K562 (cell line): ENCODE data around the gene LOXL3. TPM values are rescaled to one million over a fixed set of nuclear protein-coding genes. Genes with fewer than 3 reads are reported as not detected.

Experiments
- DPF2 ChIP-seq: fragments of 450-650 bp; IDR thresholded peaks from 2 replicates; pipeline ENCODE4 v1.6.1; 2016
- HIVEP1 ChIP-seq: fragments of 250-450 bp; sonication (Bioruptor Pico); IDR thresholded peaks from 2 replicates; pipeline ENCODE4 v1.4.0; 2020; ENCODE audit warnings: mild to moderate bottlenecking
- RUNX1 ChIP-seq: sonication (generic); IDR thresholded peaks from 2 replicates; pipeline ENCODE4 v1.6.1; 2016; ENCODE audit warnings: antibody characterized with exemption, low read depth
- THRAP3 ChIP-seq: fragments of 450-650 bp; IDR thresholded peaks from 2 replicates; pipeline ENCODE4 v1.6.1; 2016; ENCODE audit warnings: mild to moderate bottlenecking, inconsistent platforms, borderline replicate concordance
- polyA plus RNA-seq, 8 experiments: library from polyadenylated mRNA; depleted of rRNA in 4 of 8; stranded (reverse) in 5 of 8; unstranded in 3 of 8; fragments of >200 nt; fragmentation: Nextera tagmentation in 2 of 8; fragmentation: Illumina TruSeq in 1 of 8; extraction: Ambion mirVana in 2 of 8; extraction: Trizol in 1 of 8; gene quantifications; 2 replicates each; pipeline versions ENCODE4 v1.2.1 to v1.2.3, GENCODE V29; 2011 to 2014; ENCODE audit warnings: inconsistent platforms in 1 of 8, missing spikeins in 1 of 8
- total RNA-seq, 7 experiments: library from RNA; depleted of rRNA in 6 of 7; stranded (reverse); fragments of >200 nt in 6 of 7; fragmentation: Illumina TruSeq in 2 of 7; extraction: Trizol in 2 of 7; gene quantifications; 2 replicates each; pipeline versions ENCODE4 v1.2.1 to v1.2.3, GENCODE V29; 2011 to 2021; ENCODE audit warnings: low replicate concordance in 1 of 7
- TF ChIP-seq, protein P1 (sequence below): fragments of 450-650 bp; IDR thresholded peaks from 2 replicates; pipeline ENCODE4 v1.6.1; 2016; ENCODE audit warnings: mild to moderate bottlenecking, moderate library complexity
- TF ChIP-seq, protein P2 (sequence below), 2 experiments: IDR thresholded peaks; 2 replicates each; pipeline ENCODE4 v1.6.1; 2011; ENCODE audit warnings: borderline replicate concordance in 1 of 2, control low read depth in 1 of 2, low read depth in 1 of 2, low read length in 1 of 2, mild to moderate bottlenecking in 1 of 2, mixed read lengths in 1 of 2, moderate library complexity in 1 of 2; ENCODE audit not compliant: insufficient read depth in 1 of 2, insufficient read length in 1 of 2, poor library complexity in 1 of 2, severe bottlenecking in 1 of 2; ENCODE audit errors: extremely low read depth in 1 of 2
- TF ChIP-seq, protein P3 (sequence below): sonication (generic); formaldehyde crosslinking; IDR thresholded peaks from 2 replicates; pipeline ENCODE4 v1.8.0; 2023; ENCODE audit warnings: mild to moderate bottlenecking, missing genetic modification reagents

The LOXL3 gene
- total and polyA plus RNA-seq, 9 of the 15 experiments (the other 6 are each of a cell fraction or from before 2014, with no cell fraction given): 0.22 to 0.99 (median 0.31) TPM

DNA sequence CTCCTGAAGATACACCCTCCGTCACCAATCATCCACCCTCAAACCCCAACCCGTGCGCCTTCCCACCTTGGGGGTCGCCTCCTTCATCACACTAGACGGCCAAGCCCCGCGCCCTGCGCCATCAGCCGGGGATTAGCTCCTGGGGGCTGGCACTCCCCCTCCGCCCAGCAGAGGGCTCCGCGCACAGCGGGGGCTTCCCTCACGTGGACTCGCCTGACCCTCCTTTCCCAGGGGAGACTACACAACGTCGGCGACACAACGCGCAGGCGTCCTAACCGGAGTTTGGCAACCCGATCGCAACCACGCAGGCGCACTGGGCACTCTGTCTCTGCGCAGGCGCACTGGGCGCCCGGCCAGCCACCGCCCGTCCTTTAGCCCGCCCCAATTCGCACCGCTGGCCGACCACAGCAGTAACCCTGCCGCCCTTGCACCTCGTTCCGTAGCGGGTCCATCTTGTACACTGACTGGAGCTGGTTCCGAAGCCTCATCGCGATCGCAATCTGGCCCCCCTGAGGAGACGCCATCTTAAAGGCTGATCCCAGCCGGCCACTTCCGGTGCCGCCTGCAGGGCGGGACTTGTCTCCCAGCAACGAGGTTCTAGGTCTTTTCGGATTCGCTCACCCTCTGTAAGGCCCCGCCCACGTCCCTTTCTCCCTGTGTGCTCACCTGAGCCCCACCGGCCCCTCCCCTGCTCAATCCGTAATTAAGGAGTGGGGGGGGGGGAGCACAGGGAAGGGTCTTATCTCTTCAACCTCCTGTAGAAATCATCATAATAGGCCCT, 46.4 kb downstream of the LOXL3 start, which contains the start of gene PCGF1 (continued):
- TF ChIP-seq, protein P1, sequence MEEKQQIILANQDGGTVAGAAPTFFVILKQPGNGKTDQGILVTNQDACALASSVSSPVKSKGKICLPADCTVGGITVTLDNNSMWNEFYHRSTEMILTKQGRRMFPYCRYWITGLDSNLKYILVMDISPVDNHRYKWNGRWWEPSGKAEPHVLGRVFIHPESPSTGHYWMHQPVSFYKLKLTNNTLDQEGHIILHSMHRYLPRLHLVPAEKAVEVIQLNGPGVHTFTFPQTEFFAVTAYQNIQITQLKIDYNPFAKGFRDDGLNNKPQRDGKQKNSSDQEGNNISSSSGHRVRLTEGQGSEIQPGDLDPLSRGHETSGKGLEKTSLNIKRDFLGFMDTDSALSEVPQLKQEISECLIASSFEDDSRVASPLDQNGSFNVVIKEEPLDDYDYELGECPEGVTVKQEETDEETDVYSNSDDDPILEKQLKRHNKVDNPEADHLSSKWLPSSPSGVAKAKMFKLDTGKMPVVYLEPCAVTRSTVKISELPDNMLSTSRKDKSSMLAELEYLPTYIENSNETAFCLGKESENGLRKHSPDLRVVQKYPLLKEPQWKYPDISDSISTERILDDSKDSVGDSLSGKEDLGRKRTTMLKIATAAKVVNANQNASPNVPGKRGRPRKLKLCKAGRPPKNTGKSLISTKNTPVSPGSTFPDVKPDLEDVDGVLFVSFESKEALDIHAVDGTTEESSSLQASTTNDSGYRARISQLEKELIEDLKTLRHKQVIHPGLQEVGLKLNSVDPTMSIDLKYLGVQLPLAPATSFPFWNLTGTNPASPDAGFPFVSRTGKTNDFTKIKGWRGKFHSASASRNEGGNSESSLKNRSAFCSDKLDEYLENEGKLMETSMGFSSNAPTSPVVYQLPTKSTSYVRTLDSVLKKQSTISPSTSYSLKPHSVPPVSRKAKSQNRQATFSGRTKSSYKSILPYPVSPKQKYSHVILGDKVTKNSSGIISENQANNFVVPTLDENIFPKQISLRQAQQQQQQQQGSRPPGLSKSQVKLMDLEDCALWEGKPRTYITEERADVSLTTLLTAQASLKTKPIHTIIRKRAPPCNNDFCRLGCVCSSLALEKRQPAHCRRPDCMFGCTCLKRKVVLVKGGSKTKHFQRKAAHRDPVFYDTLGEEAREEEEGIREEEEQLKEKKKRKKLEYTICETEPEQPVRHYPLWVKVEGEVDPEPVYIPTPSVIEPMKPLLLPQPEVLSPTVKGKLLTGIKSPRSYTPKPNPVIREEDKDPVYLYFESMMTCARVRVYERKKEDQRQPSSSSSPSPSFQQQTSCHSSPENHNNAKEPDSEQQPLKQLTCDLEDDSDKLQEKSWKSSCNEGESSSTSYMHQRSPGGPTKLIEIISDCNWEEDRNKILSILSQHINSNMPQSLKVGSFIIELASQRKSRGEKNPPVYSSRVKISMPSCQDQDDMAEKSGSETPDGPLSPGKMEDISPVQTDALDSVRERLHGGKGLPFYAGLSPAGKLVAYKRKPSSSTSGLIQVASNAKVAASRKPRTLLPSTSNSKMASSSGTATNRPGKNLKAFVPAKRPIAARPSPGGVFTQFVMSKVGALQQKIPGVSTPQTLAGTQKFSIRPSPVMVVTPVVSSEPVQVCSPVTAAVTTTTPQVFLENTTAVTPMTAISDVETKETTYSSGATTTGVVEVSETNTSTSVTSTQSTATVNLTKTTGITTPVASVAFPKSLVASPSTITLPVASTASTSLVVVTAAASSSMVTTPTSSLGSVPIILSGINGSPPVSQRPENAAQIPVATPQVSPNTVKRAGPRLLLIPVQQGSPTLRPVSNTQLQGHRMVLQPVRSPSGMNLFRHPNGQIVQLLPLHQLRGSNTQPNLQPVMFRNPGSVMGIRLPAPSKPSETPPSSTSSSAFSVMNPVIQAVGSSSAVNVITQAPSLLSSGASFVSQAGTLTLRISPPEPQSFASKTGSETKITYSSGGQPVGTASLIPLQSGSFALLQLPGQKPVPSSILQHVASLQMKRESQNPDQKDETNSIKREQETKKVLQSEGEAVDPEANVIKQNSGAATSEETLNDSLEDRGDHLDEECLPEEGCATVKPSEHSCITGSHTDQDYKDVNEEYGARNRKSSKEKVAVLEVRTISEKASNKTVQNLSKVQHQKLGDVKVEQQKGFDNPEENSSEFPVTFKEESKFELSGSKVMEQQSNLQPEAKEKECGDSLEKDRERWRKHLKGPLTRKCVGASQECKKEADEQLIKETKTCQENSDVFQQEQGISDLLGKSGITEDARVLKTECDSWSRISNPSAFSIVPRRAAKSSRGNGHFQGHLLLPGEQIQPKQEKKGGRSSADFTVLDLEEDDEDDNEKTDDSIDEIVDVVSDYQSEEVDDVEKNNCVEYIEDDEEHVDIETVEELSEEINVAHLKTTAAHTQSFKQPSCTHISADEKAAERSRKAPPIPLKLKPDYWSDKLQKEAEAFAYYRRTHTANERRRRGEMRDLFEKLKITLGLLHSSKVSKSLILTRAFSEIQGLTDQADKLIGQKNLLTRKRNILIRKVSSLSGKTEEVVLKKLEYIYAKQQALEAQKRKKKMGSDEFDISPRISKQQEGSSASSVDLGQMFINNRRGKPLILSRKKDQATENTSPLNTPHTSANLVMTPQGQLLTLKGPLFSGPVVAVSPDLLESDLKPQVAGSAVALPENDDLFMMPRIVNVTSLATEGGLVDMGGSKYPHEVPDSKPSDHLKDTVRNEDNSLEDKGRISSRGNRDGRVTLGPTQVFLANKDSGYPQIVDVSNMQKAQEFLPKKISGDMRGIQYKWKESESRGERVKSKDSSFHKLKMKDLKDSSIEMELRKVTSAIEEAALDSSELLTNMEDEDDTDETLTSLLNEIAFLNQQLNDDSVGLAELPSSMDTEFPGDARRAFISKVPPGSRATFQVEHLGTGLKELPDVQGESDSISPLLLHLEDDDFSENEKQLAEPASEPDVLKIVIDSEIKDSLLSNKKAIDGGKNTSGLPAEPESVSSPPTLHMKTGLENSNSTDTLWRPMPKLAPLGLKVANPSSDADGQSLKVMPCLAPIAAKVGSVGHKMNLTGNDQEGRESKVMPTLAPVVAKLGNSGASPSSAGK: peak; percentile 33
- TF ChIP-seq RUNX1 (no peak), HIVEP1 (CRISPR knock-in tag) (0 out of 2 replicates have a peak, but pooled peaks have one; percentile 4), DPF2 (no peak; the same call in 1 of the 2 replicates), THRAP3 (no peak; the same call in 1 of the 2 replicates)
- TF ChIP-seq, protein P2, sequence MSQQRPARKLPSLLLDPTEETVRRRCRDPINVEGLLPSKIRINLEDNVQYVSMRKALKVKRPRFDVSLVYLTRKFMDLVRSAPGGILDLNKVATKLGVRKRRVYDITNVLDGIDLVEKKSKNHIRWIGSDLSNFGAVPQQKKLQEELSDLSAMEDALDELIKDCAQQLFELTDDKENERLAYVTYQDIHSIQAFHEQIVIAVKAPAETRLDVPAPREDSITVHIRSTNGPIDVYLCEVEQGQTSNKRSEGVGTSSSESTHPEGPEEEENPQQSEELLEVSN (IDR thresholded peaks at IDR 0.05; ENCODE audit: borderline replicate concordance in 1 of 2, extremely low read depth in 1 of 2, insufficient read depth in 1 of 2, insufficient read length in 1 of 2, low read depth in 1 of 2, low read length in 1 of 2, poor library complexity in 1 of 2, severe bottlenecking in 1 of 2): peak; percentile 67 to 69
- TF ChIP-seq, protein P3, sequence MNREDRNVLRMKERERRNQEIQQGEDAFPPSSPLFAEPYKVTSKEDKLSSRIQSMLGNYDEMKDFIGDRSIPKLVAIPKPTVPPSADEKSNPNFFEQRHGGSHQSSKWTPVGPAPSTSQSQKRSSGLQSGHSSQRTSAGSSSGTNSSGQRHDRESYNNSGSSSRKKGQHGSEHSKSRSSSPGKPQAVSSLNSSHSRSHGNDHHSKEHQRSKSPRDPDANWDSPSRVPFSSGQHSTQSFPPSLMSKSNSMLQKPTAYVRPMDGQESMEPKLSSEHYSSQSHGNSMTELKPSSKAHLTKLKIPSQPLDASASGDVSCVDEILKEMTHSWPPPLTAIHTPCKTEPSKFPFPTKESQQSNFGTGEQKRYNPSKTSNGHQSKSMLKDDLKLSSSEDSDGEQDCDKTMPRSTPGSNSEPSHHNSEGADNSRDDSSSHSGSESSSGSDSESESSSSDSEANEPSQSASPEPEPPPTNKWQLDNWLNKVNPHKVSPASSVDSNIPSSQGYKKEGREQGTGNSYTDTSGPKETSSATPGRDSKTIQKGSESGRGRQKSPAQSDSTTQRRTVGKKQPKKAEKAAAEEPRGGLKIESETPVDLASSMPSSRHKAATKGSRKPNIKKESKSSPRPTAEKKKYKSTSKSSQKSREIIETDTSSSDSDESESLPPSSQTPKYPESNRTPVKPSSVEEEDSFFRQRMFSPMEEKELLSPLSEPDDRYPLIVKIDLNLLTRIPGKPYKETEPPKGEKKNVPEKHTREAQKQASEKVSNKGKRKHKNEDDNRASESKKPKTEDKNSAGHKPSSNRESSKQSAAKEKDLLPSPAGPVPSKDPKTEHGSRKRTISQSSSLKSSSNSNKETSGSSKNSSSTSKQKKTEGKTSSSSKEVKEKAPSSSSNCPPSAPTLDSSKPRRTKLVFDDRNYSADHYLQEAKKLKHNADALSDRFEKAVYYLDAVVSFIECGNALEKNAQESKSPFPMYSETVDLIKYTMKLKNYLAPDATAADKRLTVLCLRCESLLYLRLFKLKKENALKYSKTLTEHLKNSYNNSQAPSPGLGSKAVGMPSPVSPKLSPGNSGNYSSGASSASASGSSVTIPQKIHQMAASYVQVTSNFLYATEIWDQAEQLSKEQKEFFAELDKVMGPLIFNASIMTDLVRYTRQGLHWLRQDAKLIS: no peak
